ENCODE results near the gene TBC1D26.
"Not testable (repeated sequence)": the region's sequence is repeated elsewhere in the genome, so short reads cannot be mapped to it uniquely, and the experiment has no call there.

The TBC1D26 gene

DNA sequence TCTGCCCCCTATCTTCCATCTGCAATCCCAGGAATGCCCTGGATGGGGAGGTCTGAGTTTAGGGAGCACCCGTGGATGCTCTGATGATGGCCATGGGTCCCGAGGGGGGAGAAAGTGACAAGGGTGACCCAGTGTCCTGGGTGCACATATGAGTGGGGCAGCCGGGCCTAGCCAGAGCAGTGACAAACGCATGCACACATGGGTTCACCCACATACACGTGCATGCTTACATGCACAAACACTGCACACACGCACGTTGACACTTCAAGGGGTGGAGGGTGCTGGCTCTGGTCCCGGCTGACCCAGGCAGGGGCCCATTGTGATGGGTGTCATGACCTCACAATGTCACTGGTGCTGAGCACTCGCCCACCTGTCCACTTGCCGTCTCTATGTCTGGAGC, at the start of gene TBC1D26:
TSS of gene TBC1D26 (plus strand) at position 384 of the 400 bp plus-strand sequence. CDS start 3,066 bp downstream, outside the sequence.
- DNase-seq = not testable (repeated sequence)

DNA sequence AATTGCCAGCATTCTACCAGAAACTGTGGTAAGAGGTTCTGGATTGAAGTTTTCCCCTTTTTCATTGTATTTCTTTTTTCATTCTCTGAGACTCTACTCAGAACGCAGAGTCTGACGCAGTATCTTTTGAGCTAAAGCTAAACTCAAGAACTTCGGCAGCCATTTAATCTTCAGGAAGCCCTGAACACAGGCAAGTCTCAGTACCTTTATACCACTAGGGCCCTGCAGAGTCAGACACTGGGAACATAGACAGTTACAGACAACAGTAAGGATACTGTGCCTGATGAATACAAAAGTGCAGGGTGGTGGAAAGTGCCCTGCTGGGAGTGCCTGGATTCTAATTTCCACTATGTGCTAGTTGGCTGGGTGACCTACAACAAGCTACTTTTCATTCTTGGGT, 48.9 kb upstream of the TBC1D26 start:
- DNase-seq = not testable (repeated sequence)

DNA sequence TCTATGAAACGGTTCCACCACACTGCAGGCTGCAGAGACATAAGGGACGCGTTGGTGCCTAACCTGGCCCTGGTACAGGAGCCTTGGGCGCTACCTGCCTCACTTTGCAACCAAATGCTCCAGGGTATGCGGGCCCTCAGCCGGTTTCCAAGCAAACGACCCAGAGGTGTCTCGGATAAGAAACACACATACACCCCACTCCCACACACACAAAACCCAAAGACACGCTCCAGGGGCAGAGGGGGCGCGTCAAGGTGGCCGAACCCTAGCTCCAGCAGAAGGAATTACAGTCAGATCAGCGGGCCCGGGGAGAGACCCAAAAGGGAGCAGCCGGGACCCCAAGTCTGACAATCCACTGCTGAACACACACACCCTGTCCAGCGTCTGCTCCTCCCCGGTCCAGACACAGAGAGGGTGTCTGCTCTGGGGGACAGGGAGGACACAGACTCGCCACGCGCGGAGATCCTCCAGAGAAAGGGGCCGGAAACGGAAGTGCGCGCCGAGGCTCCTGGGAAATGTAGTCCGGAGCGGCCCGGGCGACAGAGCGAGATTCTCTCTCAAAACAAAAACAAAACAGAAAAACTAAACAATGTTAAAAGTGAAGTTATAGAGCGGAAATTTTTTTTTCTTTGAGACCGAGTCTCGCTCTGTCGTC, 48.1 kb upstream of the TBC1D26 start, which contains the start of gene TRIM16:
TSS of gene TRIM16 (minus strand) at position 488 of the 655 bp plus-strand sequence. CDS start 32,702 bp downstream, outside the sequence.
- peak; percentile 87 for DNase-seq

DNA sequence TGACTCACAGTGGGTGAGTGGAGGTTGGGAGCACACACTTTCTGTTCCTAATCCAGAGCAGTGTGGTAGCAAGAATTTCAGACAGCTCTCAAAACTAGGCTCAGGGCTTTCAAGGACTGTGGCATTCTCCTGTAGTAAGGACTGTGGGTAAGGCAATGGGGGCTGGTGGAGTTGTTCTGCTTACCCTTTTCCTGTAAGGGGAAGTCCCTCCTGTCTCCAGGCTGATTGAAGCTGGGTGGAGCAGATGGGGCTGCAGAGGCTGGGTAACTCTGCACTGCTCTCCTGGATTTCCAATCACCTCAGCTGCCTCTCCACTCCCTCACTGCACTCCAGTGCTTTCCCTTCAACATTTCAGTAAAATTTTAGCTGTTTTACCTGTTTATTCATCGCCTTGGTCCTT, 44.6 kb upstream of the TBC1D26 start:
- not testable (repeated sequence) for DNase-seq

DNA sequence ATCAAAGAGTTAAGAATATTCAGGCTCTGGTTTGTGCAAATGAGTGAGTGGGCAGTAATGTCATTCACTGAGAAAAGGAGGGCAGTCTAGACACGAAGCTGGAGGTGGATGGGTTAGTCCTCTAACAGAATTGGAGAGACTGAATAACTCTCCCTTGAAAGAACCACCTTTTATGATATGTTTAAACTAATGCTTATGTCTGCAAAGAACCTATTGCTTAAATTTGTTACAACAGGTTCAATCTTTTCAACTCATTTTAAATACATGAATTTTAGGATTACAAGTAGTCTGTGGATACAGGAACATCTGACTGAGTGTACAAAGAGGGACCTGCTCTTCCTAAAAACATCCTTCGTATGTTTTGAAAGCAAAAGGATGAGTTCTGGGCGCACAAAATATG, 33.1 kb upstream of the TBC1D26 start:
- DNase-seq = not testable (repeated sequence)

DNA sequence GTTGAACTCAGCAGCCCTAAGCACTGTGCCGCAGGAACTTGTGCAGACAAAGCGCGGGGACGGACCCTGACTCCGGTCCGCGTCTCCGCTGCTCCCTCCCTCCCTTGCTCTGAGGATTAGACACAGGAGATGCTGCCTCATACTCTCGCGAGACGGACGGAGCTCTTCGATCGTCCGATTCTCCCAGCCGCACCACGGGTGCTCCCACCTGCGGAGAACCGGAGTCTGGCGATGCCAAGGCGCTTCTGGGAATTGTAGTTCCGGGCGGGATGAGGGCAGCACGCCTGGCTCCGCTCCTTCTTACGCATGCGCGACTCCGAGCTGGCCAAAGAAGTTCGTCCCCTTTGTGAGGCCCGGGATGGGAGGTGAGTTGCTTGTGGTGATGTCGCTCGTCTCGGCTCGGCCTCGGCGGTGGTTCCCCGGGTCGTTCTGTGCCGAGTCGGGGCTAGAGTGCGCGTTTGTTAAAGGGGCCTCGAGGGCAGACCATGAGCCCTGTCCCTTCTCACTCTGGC, 32.6 kb upstream of the TBC1D26 start, which contains the start of gene ZNF286A:
TSS of gene ZNF286A (plus strand) at position 340 of the 512 bp plus-strand sequence. CDS start 578 bp downstream, outside the sequence.
- peak; percentile 99 for DNase-seq

DNA sequence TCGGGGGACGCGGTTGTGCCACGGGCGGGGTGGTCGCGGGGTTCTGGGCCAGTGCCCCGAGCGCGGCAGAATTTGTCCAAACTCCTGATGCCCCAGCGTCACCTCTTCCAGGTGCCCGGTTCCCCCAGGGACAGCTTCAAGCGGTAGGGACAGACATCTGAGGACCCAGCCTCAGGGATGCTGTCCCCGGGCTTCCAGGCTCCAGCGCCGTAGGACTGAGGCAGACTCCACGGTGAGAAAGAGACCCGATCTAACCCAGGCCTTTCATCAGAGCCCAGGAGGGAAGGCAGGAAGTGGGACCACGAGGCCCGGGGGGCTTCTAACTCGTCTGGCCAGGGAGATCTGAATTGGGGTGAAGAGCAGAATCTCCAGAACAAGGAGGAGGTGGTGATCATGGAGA, 32.1 kb upstream of the TBC1D26 start:
- DNase-seq = not testable (repeated sequence)

DNA sequence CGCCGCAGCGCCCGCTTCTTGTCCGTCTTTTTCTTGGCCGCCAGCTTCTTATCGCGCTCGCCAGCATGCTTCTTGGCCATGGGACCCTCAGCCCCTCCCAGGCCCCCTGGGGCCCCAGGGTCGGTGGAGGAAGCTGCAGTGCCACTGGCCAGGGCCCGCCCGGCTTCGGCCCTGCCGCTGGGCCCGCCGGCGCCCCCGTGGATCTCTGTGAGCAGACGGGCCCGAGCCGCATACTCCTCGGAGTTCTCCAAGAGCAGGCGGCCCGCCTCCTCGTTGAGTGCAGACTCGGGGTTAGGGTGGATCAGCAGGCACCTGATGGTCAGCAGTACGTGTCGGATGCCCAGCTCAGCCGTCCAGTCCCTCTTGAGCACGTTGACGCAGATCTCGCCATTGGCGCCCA, 27.8 kb upstream of the TBC1D26 start:
- not testable (repeated sequence) for DNase-seq

DNA sequence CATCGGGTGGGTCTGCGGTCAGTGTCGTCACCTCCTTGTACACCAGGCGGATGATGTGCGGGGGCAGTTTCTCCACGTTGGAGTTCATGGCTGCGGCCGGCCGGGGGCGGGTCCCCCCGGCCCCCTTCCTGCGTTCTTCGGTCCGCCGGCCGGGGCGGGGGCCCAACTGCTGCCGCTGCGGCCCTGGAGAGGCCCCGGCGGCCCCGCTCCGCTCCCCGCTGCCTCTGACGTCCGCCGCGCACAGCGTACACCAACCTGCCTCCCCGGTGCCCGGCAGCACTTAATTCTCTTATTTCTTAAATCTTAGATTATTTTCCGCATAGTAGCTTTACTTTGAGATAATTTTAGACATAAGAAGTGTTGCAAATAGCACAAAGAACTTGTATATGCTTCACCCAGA, 27.3 kb upstream of the TBC1D26 start:
- DNase-seq = not testable (repeated sequence)

DNA sequence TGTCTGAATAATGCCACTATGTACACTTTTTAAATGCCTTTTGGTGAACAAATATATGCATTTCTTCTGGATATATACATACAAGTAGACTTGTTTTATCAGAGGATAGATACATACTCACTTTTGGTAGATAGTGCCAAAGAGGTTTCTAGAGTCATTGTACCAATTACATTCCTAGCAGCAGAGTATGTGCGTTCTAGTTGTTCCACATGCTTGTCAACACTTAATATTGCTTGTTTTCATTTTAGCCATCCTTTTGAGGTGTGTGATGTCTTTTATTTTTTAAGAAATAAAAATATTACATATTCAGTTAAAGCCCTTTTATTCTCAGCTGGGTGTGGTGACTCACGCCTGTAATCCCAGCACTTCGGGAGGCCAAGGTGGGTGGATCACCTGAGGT, 23.2 kb upstream of the TBC1D26 start:
- not testable (repeated sequence) for DNase-seq

DNA sequence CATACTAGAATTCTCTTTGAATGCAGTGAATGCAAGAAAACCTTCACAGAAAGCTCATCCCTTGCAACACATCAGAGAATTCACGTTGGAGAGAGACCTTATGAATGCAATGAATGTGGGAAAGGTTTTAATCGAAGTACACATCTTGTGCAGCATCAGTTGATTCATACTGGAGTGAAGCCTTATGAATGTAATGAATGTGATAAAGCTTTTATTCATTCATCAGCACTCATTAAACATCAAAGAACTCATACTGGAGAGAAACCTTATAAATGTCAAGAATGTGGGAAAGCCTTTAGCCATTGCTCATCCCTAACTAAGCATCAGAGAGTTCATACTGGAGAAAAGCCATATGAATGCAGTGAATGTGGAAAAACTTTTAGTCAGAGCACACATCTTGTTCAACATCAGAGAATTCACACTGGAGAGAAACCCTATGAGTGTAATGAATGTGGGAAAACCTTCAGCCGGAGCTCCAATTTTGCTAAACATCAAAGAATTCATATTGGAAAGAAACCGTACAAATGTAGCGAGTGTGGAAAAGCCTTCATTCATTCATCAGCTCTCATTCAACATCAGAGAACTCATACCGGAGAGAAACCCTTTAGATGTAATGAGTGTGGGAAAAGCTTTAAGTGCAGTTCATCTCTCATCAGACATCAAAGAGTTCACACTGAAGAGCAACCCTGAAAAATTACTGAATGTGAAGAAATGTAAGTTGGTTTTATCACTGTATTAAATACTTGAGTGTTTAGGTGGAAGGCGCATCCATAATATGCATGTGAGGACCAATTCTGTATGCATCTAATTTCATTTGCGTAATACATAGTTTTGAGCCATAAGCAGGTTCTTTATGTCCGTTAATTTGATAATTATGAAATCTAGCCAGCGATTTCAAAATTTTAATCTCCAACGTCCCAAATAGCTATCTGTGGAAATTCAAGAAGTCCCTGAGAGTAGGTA, 15.2 kb upstream of the TBC1D26 start:
- not testable (repeated sequence) for DNase-seq

DNA sequence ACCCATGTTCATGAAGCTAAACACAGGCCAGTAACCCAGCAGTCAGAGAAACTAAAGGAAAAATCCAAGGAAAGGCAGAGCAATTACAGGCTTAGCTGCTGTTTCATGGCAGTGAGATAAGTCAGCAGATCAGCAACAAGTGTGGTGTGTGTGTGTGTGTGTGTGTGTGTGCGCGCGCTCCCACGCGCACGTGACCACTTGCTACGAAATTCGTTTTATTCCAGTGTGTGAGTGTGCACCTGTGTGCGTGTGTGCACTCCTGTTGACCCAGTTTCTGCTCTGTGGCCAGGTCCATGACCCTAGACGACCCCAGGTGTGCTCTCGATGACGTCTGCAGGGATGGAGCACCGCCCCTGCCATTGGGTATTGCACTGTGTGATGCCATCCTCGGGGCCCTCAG, 1.5 kb upstream of the TBC1D26 start:
- not testable (repeated sequence) for DNase-seq

DNA sequence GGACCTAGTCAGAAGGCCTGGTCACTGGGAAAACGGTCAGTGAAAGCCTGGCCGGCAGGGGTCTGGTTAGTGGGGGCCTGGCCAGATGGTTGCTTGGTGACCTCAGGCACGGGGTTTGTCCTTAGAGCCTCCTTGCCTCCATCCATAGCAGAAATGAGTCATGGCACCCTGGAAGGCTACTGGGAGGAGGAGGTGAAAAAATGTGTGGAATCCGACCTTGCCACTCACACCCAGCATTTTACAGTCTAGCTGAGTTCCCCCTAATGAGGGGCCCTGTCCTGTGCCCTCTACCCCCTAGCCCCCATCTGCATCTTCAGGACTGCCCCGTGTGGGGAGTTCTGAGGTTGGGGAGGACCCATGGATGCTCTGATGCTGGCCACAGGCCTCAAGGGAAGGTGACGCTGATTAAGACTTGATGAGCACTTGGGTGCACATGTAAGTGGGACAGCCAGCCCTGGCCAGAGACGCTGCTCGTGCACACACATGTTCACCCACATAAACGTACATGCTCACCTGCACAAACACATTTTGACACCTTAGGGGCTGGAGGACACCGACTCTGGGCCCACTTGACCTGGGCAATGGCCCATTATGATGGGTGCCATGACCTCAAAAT, 1.2 kb downstream of the TBC1D26 start:
- not testable (repeated sequence) for DNase-seq

DNA sequence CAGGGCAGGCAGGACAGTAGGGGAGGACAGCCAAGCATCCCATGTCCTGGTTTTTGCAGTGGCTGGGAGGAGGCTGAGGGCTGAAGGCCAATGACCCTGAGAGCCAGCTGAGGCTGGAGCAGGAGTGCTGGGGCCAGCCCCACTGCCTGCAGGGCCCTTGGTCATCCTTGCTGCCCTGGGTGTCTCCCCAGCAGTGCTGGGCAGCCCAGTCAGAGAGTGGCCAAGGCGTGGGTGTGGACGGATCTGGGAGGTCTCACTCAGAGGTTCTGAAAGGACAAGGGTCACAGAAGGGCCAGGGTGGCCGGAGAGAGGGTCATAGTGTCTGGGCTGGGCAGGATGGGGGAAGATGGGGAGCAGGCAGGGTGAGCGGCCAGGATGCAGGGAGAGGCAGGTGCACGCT, 4.5 kb downstream of the TBC1D26 start:
- DNase-seq = not testable (repeated sequence)

DNA sequence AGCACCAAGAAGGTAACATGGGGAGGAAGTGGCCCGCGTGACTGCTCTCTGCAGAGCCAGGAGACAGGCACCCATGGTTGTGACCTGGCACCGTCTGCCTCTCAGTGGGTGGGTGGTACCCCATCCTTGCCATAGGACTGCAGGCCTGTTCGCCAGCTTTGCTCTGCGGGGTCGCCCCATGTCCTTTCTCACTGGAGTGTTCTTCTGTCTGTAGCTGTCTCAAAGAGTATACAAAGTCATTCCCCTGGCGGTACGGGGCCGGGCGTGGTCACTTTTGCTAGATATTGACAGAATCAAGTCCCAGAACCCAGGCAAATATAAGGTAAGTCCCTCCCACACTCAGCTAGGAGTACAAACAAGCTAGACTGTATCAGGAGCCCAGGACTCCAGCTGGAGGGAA, 6.0 kb downstream of the TBC1D26 start:
- DNase-seq = no peak

DNA sequence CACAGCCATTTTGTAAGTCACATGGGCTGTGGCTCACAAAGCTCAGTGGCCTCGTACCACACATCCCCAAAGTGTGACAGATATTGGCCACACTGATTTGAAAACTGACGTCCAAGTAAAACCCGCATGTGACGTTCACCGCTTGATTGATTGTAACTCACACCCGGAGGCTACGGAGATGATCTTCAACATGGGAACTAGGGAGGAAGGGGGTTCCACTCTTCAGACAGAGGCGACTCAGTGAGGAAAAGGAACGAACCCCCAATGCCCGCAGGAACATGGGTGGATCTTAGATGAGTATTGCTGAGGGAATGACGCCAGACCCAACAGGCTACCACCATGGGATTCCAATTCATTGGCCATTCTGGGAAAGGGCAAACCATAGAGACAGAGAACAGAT, 7.2 kb downstream of the TBC1D26 start:
- DNase-seq = not testable (repeated sequence)

DNA sequence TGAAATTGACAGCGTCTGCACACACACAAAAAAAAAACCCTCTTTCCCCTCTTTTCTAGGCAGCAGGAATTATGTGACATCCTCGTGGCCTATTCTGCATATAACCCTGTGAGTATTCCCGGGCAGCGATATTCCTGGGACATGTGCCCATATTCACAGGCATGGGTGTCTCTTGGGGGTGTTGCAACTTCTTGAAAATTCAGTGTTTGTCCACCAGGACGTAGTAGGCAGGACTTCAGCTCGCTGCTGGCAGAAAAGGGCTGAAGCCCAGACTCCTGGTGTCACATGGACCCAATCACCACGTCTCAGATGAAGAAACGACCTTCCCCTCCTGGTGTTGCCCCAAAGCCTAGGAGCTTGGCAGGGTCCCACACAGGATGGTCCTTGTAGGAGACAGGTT, 8.0 kb downstream of the TBC1D26 start:
- not testable (repeated sequence) for DNase-seq

DNA sequence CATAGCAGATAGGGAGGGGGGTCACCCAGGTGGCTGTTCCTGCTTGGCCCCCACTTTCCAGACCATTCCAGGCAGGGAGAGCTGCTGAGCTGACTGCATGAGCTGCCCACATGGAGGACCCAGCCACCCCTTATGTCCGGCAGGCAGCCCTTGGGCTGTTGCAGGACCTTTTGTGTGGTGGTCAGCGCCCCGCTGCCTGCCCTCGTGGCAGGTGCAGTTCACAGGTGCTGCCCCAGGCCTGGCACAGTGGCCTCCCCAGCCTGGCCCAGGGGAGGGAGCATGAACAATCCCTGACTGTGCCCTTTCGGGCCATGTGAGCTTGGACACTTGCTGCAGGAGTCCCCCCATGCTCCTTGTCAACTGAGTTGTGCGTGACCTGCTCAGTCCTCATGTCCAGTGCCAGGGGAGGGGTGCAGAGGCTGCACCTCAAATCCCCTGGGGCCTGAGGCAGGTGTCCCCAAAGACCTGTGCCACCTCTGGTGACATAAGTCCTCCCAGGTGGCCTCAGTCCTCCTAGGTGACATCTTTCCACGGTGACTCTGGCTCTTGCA, 8.6 kb downstream of the TBC1D26 start:
- no peak for DNase-seq

DNA sequence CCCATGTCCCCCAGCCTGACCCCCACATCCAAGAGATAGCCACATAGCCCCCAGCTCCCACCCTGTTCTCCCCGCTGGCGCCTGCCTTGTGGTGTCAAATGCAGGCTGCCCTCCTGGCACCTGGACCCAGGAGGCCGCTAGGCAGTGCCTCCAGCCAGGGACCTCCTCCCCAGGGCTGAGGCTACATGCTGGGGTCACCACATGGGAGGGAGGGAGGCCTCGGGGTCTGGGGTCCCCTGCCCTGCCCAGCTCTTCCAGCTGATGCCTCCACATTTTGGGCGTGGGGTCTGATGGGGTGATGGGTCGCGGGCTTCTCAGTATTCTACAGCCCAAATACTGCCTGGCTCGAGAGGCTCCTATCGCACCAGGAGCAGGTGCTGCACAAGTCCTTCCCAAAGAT, 9.5 kb downstream of the TBC1D26 start:
- DNase-seq = no peak

DNA sequence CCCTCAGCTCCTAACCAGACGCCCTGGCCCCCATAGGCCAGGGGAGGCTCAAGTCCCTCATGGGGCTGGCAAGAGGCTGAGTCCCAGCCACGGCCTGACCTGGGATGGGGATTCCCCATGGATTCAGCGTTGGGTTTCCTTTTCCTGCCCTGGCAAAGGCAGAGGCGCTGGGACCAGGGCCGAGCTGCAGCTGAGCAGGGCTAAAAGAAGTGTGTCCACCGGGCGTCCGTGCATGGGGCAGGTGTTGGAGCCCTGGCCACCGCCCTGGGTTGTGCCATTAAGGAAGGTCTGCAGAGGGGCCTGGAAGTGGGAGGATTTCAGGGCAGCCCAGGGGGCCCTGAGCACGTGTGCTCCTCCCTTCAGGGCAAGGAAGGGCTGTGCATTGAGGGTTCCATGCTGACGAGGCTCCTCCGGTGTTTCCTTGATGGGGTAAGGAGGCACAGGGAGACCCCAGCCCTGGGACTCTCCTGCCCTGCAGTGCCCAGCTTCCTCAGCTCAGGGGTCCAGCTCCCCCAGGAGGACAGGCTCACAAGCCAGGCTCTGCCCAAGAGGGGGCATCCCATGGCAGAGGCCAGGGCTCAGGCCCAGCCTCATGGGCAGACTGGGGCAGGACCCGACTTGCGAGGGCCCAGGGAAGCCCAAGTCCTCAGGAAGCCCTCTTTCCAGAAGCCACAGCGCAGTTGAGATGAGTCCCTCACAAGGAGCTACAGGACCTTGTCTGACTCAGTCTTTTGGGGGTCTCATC, 10.1 kb downstream of the TBC1D26 start:
- DNase-seq = no peak

DNA sequence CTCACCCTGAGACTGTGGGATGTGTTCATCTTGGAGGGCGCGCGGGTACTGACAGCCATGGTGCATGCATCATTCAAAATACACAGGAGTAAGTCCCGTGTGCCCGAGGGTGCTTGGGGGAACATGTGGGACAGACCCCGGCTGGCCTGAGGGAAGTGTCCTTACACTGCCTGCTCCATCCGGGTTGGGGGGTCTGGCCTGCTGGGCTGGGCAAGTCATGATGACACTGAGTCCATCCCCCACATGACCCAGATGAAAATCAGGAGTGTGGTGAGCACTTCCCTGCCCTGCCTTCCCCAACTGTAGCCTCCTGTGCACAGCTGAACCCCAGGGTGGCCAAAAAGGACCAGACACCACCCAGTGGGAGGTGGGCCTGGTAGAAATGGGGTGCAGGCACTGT, 10.8 kb downstream of the TBC1D26 start:
- DNase-seq = no peak
